ENCODE measurements around the gene CHMP2A.

Gene CHMP2A

DNA sequence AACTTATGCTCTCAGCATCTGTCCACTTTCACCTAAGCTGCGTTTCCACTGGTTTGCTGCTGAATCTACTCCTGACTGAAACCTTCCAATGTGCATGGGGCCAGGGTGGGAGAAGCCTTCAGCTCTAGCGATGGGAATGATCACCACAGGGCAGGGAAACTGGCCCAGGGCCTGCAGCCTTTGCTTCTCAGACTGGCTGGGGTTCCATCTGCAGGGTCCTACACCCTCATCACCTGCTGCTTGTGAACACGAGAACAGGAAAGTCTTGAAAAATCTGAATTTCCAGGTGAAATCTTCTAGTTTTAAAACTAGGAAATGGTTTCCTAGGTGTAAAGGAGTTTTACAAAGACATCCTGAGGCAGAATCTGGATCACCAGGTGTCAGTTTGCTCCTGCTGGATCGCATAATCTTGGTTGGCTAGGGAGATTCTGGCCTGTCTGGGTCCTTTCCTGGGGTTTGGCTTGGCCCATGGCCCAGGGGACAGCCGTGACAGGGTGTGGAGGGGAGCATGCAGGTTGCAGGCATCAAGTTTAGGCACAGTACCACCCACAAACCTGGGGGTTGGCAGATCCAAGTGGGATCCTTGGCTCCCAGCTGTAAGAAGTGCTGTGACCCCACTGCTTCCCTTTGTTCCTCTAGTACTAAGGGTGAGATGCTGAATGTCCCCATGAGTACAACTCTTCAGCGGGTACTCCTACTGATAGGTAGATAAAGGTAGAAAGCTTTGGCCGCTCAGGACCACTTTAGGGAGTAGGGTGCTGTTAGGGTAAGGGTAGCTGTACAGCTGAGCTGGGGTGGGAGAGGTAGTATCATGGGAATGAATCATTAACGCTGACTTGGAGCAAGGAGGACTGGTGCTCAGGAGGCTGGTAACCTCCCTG is 5.3 kb upstream of the CHMP2A start:
- peak overlapping the region; percentile 88 to 95 for H3K9ac ChIP-seq (ENCODE audit: low read depth in 1 of 2, low read length in 2 of 2)
- peak overlapping the region; percentile 81 to 98 for H3K4me3 ChIP-seq (ENCODE audit: low read length in 2 of 2)
- H3K9me3 ChIP-seq (ENCODE audit: control insufficient read depth in 2 of 2, low read length in 2 of 2), result no peaks in the 10 kb centered on the region
- H3K4me1 ChIP-seq (ENCODE audit: control insufficient read depth in 2 of 2, insufficient read depth in 2 of 2, low read length in 2 of 2), result peaks cover 45 to 49% of the 10 kb centered on the region in 2 donors
- peaks cover 8 to 10% of the 10 kb centered on the region in 2 donors for H3K36me3 ChIP-seq (ENCODE audit: control insufficient read depth in 2 of 2, insufficient read depth in 2 of 2, low read length in 2 of 2)
- H3K27ac ChIP-seq (ENCODE audit: low read depth in 2 of 2, low read length in 2 of 2), result peak overlapping the region; percentile 99 to 100
- no peaks in the 10 kb centered on the region for H3K27me3 ChIP-seq (ENCODE audit: control insufficient read depth in 2 of 2, insufficient read depth in 2 of 2, low read length in 2 of 2)

- no peaks in the 10 kb centered on the region for H3K27me3 ChIP-seq (ENCODE audit: control insufficient read depth in 2 of 2, insufficient read depth in 2 of 2, low read length in 2 of 2)
- peak overlapping the region; percentile 99 to 100 for H3K27ac ChIP-seq (ENCODE audit: low read depth in 2 of 2, low read length in 2 of 2)
- H3K9me3 ChIP-seq (ENCODE audit: control insufficient read depth in 2 of 2, low read length in 2 of 2), result no peaks in the 10 kb centered on the region
- H3K4me1 ChIP-seq (ENCODE audit: control insufficient read depth in 2 of 2, insufficient read depth in 2 of 2, low read length in 2 of 2), result peaks cover 49 to 51% of the 10 kb centered on the region in 2 donors
- H3K9ac ChIP-seq (ENCODE audit: low read depth in 1 of 2, low read length in 2 of 2), result peak overlapping the region; percentile 88 to 95
- peaks cover 8 to 10% of the 10 kb centered on the region in 2 donors for H3K36me3 ChIP-seq (ENCODE audit: control insufficient read depth in 2 of 2, insufficient read depth in 2 of 2, low read length in 2 of 2)
- H3K4me3 ChIP-seq (ENCODE audit: low read length in 2 of 2), result peak overlapping the region; percentile 81 to 98
Measured at GRCh38 chr19:58559275-58560006, 4.5 kb upstream of the CHMP2A start.

- H3K9ac ChIP-seq (ENCODE audit: low read depth in 1 of 2, low read length in 2 of 2), result peak overlapping the region; percentile 88 to 95
- H3K27me3 ChIP-seq (ENCODE audit: control insufficient read depth in 2 of 2, insufficient read depth in 2 of 2, low read length in 2 of 2), result no peaks in the 10 kb centered on the region
- H3K27ac ChIP-seq (ENCODE audit: low read depth in 2 of 2, low read length in 2 of 2), result peak overlapping the region; percentile 99 to 100
- H3K4me3 ChIP-seq (ENCODE audit: low read length in 2 of 2), result peak overlapping the region; percentile 81 to 98
- H3K36me3 ChIP-seq (ENCODE audit: control insufficient read depth in 2 of 2, insufficient read depth in 2 of 2, low read length in 2 of 2), result peaks cover 8 to 10% of the 10 kb centered on the region in 2 donors
- H3K9me3 ChIP-seq (ENCODE audit: control insufficient read depth in 2 of 2, low read length in 2 of 2), result no peaks in the 10 kb centered on the region
- H3K4me1 ChIP-seq (ENCODE audit: control insufficient read depth in 2 of 2, insufficient read depth in 2 of 2, low read length in 2 of 2), result peaks cover 56 to 58% of the 10 kb centered on the region in 2 donors
Measured at GRCh38 chr19:58558623-58559274, 3.8 kb upstream of the CHMP2A start.

- no peaks in the 10 kb centered on the region for H3K9me3 ChIP-seq (ENCODE audit: control insufficient read depth in 2 of 2, low read length in 2 of 2)
- peaks cover 8 to 10% of the 10 kb centered on the region in 2 donors for H3K36me3 ChIP-seq (ENCODE audit: control insufficient read depth in 2 of 2, insufficient read depth in 2 of 2, low read length in 2 of 2)
- peak within 1 kb of the TSS; percentile 99 to 100 for H3K27ac ChIP-seq (ENCODE audit: low read depth in 2 of 2, low read length in 2 of 2)
- H3K4me3 ChIP-seq (ENCODE audit: low read length in 2 of 2), result peak within 1 kb of the TSS; percentile 81 to 98
- peaks cover 55 to 56% of the 10 kb centered on the region in 2 donors for H3K4me1 ChIP-seq (ENCODE audit: control insufficient read depth in 2 of 2, insufficient read depth in 2 of 2, low read length in 2 of 2)
- H3K27me3 ChIP-seq (ENCODE audit: control insufficient read depth in 2 of 2, insufficient read depth in 2 of 2, low read length in 2 of 2), result no peaks in the 10 kb centered on the region
- peak within 1 kb of the TSS; percentile 88 to 95 for H3K9ac ChIP-seq (ENCODE audit: low read depth in 1 of 2, low read length in 2 of 2)
Measured at GRCh38 chr19:58558066-58558622, 3.2 kb upstream of the CHMP2A start, which contains the start of gene UBE2M. Gene UBE2M (minus strand): TSS chr19:58558611. CDS start chr19:58558381, 230 bp downstream.

DNA sequence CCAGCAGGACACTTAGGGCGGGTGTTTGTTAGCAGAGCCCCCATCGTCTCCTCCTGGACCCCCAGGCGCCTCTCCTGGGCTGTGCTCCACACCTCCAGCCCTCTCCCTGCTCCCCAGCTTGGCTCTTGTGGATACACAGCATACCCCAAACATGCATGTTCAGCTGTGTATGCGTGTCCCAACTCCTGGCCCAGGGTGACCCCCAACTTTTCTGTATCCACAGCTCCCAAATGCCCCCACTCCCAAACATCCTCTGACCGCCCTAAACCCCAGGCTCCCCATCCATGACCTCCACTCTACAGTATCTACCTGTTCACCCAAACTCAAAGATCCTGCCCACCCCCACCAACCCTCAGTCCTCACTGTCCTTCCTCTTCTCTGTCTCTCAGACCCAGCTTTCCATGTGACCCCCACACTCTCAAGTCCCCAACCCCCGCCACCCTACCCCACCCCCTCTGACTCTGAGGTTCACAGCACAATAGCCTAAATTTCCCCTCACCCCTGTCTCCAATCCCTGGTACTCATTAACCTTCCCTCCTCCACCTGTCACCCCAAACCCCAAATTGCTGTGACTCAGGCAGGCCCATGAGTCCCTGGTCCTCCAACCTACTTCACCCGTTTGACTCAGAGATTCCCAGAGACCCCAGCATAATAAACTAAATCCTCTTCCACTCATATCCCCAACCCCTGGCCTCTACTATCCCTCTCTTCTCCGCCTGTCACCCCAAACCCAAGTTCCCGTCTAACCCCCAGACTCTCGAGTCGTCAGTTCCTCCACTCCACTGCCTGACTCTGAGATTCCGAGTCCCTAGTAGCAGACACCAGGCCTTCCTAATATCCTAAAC is 2.5 kb upstream of the CHMP2A start:
- peak overlapping the region; percentile 88 to 94 for H3K9ac ChIP-seq (ENCODE audit: low read depth in 1 of 2, low read length in 2 of 2)
- peaks cover 48 to 49% of the 10 kb centered on the region in 2 donors for H3K4me1 ChIP-seq (ENCODE audit: control insufficient read depth in 2 of 2, insufficient read depth in 2 of 2, low read length in 2 of 2)
- no peaks in the 10 kb centered on the region for H3K9me3 ChIP-seq (ENCODE audit: control insufficient read depth in 2 of 2, low read length in 2 of 2)
- H3K36me3 ChIP-seq (ENCODE audit: control insufficient read depth in 2 of 2, insufficient read depth in 2 of 2, low read length in 2 of 2), result peaks cover 14 to 16% of the 10 kb centered on the region in 2 donors
- peak overlapping the region; percentile 91 to 100 for H3K27ac ChIP-seq (ENCODE audit: low read depth in 2 of 2, low read length in 2 of 2)
- peak overlapping the region; percentile 81 to 93 for H3K4me3 ChIP-seq (ENCODE audit: low read length in 2 of 2)
- H3K27me3 ChIP-seq (ENCODE audit: control insufficient read depth in 2 of 2, insufficient read depth in 2 of 2, low read length in 2 of 2), result no peaks in the 10 kb centered on the region

DNA sequence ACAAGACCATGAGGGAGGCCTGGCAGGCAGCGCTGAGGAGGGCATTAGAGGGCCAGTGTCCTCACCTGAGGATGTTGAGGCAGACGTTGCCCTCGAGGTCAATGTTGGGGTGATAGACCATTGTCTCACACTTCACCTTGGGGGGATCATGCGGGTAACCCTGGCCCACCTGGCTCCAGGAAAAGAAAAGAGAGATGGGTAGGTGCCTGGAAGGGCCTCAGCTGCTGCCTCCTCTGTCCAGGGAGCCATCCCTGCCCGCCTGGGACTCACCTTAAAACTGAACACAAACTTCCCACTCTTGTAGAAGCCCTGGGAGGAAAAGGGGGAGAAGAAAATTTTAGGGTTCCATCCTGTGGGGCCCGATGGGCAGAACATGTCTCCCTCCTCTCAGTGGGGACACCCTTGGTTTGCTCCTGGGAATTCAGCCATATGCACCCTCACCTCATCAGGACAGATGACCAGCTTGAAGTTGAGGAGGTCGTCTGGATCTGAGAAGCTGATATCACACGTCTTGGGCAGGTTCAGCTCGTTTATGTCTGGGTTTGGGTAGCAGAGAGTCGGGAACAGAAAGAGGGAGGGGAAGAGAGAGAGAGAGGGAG is 1.8 kb upstream of the CHMP2A start:
- H3K9me3 ChIP-seq (ENCODE audit: control insufficient read depth in 2 of 2, low read length in 2 of 2), result no peaks in the 10 kb centered on the region
- H3K27ac ChIP-seq (ENCODE audit: low read depth in 2 of 2, low read length in 2 of 2), result peak overlapping the region in 1 of 2 donors; percentile 100
- H3K4me1 ChIP-seq (ENCODE audit: control insufficient read depth in 2 of 2, insufficient read depth in 2 of 2, low read length in 2 of 2), result peaks cover 41 to 42% of the 10 kb centered on the region in 2 donors
- H3K4me3 ChIP-seq (ENCODE audit: low read length in 2 of 2), result peak overlapping the region; percentile 81 to 93
- no peaks in the 10 kb centered on the region for H3K27me3 ChIP-seq (ENCODE audit: control insufficient read depth in 2 of 2, insufficient read depth in 2 of 2, low read length in 2 of 2)
- peak overlapping the region; percentile 88 to 94 for H3K9ac ChIP-seq (ENCODE audit: low read depth in 1 of 2, low read length in 2 of 2)
- H3K36me3 ChIP-seq (ENCODE audit: control insufficient read depth in 2 of 2, insufficient read depth in 2 of 2, low read length in 2 of 2), result peaks cover 21 to 22% of the 10 kb centered on the region in 2 donors

GRCh38 chr19:58555920-58556621 is 1.2 kb upstream of the CHMP2A start:
- peak overlapping the region in 1 of 2 donors; percentile 97 for H3K27ac ChIP-seq (ENCODE audit: low read depth in 2 of 2, low read length in 2 of 2)
- no peak overlapping the region for H3K9ac ChIP-seq (ENCODE audit: low read depth in 1 of 2, low read length in 2 of 2)
- peaks cover 41% of the 10 kb centered on the region in 2 donors for H3K4me1 ChIP-seq (ENCODE audit: control insufficient read depth in 2 of 2, insufficient read depth in 2 of 2, low read length in 2 of 2)
- H3K27me3 ChIP-seq (ENCODE audit: control insufficient read depth in 2 of 2, insufficient read depth in 2 of 2, low read length in 2 of 2), result no peaks in the 10 kb centered on the region
- peak overlapping the region in 1 of 2 donors; percentile 31 for H3K4me3 ChIP-seq (ENCODE audit: low read length in 2 of 2)
- H3K36me3 ChIP-seq (ENCODE audit: control insufficient read depth in 2 of 2, insufficient read depth in 2 of 2, low read length in 2 of 2), result peaks cover 28% of the 10 kb centered on the region in 2 donors
- H3K9me3 ChIP-seq (ENCODE audit: control insufficient read depth in 2 of 2, low read length in 2 of 2), result no peaks in the 10 kb centered on the region

DNA sequence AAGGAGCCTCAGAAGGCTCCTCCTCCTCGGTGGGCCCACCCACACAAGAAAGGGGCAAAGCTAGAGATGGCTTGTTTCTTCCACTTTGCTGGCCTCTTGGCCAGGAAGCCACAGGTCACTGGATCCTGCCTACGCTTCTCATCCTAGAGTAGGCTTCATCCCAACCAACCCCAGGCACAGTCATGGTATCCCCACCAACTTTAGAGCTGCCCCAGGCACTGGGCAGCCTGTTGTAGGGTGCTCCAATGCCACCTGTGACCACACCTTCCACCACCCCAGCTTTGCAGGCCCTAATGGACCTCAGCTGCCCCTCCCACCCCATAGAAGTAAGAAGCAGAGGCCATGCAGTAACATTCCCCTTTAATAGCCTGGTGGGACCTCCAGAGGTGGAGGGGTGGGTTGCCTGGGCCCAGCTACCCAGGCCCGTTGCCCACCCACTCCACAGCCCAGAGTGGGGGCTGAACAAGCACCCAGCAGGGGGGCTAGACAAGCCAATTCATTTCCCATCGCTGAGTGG is 522 bp upstream of the CHMP2A start:
- peak overlapping the region; percentile 95 to 97 for H3K27ac ChIP-seq (ENCODE audit: low read depth in 2 of 2, low read length in 2 of 2)
- H3K36me3 ChIP-seq (ENCODE audit: control insufficient read depth in 2 of 2, insufficient read depth in 2 of 2, low read length in 2 of 2), result peaks cover 34 to 35% of the 10 kb centered on the region in 2 donors
- H3K9me3 ChIP-seq (ENCODE audit: control insufficient read depth in 2 of 2, low read length in 2 of 2), result no peaks in the 10 kb centered on the region
- peak overlapping the region; percentile 96 to 98 for H3K9ac ChIP-seq (ENCODE audit: low read depth in 1 of 2, low read length in 2 of 2)
- peaks cover 41% of the 10 kb centered on the region in 2 donors for H3K4me1 ChIP-seq (ENCODE audit: control insufficient read depth in 2 of 2, insufficient read depth in 2 of 2, low read length in 2 of 2)
- no peaks in the 10 kb centered on the region for H3K27me3 ChIP-seq (ENCODE audit: control insufficient read depth in 2 of 2, insufficient read depth in 2 of 2, low read length in 2 of 2)
- peak overlapping the region; percentile 97 to 99 for H3K4me3 ChIP-seq (ENCODE audit: low read length in 2 of 2)
